NCI-H1694 treated with DMSO at 0.1 percent for 48 hours (cell line): ENCODE data around the gene LRRC71.
A peak's percentile ranks its signal among the peaks of the same experiment; 100 is the strongest.
"Not testable (repeated sequence)": the region's sequence is repeated elsewhere in the genome, so short reads cannot be mapped to it uniquely, and the experiment has no call there.

Experiments used
- DNase-seq: peaks from one replicate; lab custom pipeline; 2025; lab: John Stamatoyannopoulos, UW

Gene LRRC71

GRCh38 chr1:156905651-156906050 lies 14.8 kb upstream of the LRRC71 start:
- no peak for DNase-seq

- no peak for DNase-seq
Observed at GRCh38 chr1:156906206-156906906, 14.1 kb upstream of the LRRC71 start.

DNA sequence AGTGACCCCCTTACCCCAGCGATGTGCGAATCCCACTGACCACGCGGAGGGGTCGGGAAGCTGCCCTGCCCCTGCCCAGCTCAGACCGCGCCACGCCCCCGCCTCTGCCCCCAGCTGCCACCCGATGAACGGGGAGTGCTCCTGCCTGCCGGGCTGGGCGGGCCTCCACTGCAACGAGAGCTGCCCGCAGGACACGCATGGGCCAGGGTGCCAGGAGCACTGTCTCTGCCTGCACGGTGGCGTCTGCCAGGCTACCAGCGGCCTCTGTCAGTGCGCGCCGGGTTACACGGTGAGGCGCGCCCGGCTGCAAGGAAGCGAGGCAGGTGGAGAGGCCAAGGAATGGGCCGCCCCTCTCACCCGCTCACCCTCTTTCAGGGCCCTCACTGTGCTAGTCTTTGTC lies 11.9 kb upstream of the LRRC71 start:
- no peak for DNase-seq

DNA sequence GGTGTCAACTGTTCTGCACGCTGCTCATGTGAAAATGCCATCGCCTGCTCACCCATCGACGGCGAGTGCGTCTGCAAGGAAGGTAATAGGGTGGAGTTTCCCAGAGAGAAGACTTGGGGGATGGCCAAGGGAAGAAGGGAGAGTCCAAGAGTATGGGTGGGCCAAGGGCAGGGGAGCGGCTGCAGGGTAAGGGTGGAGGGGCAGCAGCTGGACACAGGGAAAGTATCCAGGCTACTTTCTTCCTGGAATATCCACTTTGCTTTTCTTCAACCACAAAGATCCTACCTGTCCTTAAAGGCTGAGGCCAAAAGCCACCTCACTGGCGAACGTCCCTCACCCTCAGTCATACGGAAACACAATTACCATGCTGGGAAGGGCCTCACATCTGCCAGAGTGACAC lies 11.5 kb upstream of the LRRC71 start:
- DNase-seq: no peak

DNA sequence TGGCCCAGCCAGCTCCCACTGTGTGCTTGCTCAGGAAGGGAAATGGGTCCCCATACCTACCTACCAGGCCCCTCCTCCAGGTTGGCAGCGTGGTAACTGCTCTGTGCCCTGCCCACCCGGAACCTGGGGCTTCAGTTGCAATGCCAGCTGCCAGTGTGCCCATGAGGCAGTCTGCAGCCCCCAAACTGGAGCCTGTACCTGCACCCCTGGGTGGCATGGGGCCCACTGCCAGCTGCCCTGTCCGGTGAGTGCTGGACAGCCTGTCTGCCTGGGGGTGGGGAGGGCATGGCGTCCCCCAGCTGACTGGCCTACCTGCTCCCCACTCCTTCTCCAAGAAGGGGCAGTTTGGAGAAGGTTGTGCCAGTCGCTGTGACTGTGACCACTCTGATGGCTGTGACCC lies 10.8 kb upstream of the LRRC71 start:
- DNase-seq: no peak

GRCh38 chr1:156910309-156910782 lies 10.1 kb upstream of the LRRC71 start:
- DNase-seq: peak; percentile 73

DNA sequence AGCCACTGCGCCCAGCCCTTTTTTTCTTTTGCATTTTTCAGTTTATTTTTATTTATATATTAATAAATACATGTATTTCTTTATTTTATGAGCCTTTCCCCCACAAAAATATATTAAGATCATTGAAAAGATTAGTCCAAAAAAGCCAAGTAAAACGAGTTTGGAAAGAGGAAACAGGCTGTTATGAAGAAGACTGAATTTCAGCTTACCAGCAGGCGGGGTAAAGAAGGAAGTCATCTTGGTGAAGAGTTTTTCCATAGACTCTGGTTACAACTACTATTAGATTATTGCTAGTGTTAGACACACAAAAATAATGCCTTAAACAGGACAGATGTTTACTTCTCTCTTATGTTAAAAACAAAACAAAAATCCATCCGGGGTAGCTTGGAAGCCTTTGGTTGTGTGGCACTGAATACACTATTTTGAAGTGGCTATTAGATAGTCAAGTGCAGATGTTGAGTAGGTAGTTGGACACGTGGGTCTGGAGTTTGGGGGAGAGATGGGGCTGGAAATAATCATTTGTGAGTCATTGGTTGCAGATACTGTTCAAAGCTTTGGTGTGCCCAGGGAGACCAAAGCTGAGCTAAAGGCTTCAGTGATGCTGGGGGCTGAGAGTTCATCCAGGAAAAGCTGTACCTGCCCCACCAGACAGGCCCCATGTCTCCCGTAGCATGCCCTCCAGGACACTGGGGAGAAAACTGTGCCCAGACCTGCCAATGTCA lies 8.7 kb upstream of the LRRC71 start:
- no peak for DNase-seq

- no peak for DNase-seq
Observed at GRCh38 chr1:156912310-156912709, 8.1 kb upstream of the LRRC71 start.

- no peak for DNase-seq
Observed at GRCh38 chr1:156912861-156913808, 7.3 kb upstream of the LRRC71 start.

GRCh38 chr1:156913809-156914387 lies 6.5 kb upstream of the LRRC71 start:
- DNase-seq: no peak

DNA sequence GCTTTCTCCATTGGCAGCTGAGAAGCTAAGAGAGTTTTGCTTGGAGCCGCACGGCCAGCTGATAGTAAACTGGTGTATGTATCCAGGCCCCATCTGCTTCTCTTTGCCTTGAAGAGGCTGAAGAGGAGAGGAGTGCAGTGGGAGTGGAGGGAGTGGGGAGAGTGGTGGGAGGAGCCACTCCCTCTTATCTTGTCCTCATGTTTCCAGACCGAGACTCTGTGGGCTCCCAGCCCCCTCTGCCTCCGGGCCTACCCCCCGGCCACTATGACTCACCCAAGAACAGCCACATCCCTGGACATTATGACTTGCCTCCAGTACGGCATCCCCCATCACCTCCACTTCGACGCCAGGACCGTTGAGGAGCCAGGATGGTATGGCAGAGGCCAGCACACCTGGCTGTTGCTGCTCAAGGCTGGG lies 6.0 kb upstream of the LRRC71 start:
- DNase-seq: no peak

GRCh38 chr1:156921053-156921529 lies 659 bp downstream of the LRRC71 start:
- DNase-seq: no peak

DNA sequence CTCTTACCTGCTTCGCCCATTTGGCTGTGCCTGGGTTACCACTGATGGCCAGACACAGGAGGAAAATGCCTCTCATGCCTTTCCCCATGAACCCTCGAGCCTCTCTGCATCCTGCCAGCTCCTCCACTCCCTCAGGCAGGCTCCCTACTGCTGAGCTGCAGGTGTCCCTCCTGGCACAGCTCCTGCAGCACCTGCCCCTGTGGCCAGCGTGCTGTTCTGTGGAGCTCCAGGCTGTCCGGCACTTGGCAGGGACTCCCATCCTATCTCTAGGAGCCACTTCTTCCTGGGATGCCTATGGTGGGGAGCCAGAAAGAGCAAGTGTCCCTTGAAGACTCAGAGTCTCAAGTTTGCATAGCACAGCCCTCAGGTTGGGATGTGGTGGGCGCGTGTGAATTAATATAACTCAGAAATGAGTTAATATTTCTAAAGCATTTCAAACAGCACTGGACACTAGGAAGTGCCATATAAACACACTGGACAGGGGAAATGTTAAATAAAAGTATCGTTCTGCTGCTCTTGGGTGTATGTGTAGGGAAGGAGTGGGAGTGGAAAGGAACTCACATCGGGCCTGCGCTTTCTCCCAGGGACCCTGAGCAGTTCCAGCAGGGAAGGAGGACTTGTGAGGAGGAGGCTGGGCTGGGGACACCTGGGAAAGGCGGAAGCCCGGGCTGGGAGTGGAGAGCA lies 2.7 kb downstream of the LRRC71 start:
- DNase-seq: no peak

DNA sequence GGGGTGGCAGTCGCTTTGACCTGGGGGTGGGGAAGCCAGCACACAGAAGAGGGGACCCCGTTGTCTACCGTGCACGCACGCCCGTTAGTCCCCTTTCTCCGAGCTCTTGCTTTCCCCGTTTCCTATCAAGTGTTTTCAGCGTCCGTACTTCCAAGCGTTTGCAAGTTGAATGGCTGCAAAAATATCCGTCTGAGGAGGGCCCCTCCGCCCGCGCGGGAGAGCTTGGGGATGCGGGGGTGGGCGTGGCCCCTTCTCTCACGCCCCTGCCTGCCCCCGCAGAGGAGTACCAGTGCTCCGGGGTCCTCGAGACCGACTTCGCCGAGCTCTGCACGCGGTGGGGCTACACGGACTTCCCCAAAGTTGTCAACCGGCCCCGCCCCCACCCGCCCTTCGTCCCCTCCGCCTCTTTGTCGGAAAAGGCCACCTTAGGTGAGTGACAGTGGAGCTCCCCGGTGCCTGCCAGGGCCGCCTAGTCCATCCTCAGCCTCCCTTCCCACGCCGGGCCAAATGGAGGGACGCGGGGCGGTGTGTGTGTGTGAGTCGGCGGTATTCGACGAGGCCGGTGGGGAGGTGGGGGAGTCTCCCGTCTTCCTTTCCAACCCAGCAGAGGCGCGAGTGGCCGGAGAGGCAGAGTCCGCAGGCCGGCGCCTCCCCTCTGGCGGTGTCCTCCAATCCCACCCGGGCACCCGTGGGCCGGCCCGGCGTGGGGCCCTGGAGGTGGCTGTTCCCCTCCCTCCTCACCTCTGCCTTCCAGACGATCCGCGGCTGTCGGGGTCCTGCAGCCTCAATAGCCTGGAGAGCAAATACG lies 3.4 kb downstream of the LRRC71 start:
- DNase-seq: no peak

DNA sequence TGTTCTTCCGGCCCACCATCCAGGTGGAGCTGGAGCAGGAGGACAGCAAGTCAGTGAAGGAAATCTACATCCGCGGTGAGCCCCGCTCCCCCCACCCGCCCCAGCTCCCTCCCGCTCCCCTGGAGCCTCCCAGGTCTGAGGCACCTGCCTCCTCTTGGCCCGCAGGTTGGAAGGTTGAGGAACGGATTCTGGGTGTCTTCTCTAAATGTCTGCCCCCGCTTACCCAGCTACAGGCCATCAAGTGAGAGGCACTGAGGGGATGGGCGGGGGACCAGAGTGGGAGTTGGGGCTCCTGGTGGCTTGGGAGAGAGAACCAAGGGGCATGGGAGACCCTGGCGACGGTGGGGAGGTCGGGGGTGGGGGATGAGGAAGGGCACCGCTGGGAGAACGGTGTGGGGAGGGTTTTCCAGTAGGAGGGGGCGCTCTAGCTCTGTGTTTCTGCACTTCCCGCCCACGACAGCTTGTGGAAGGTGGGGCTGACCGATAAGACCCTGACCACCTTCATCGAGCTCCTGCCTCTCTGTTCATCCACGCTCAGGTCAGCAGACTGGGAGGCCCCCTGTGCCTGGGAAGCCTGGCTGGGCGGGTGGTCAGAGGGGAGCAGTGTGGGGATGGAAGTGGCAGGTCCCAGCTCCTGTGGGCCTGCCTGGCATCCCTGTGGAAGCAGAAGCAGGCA lies 4.2 kb downstream of the LRRC71 start:
- DNase-seq: no peak

DNA sequence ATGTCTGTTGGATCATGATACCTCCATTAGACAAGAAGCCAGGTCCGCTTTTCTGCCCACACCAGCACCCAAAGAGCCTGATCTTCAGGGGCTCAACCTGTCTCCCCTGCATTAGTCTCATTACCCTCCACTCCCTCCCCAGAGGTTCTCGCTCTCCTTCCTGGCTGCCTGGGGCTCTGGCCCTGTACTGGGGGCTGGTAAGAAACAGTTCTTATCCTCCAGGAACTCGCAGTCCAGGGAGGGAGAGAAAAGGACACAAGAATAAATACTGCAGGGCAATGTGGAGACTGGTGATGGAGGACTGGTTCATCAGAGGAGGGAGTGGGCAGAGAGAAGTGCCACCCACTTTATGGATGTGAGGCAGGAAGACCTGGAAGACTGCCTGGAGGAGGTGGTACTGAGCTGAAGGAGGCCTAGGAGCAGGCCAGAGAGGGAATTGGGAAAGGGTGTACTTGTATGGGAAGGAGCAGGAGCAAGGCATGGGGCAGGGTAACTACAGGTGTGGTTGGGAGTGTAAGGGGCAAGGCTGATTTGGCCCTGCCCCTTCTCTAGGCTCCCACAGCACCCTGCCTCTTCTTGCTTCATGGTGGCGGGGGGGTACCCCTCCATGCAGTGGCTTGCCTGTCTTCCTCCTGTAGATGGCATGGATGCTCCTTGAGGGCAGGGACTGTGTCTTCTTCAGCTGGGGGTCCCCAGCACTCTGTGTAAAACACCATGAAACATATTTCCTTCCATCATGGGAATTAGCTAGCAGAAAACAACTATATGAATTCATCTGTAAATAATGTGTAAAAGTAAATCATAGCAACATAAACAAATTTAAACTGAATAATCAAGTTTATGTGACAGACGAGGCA lies 5.0 kb downstream of the LRRC71 start:
- DNase-seq: no peak

DNA sequence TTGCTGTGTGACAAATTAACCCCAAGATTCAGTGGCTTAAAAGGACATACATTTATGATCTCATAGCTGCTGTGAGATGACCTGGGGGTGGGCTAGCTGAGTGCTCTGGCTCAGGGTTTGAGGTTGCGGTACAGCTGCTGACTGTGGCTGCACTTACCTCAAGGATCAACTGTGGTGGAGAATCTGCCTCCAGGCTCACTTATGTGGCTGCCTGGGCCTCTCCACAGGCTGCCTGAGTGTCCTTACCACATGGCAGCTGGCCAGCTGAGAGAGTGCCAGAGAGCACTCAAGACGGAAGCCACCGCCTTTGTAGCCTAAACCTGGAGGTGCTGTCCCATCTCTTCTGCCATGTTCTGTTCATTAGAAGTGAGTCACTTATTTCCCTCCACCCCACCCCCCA lies 5.7 kb downstream of the LRRC71 start:
- DNase-seq: no peak

DNA sequence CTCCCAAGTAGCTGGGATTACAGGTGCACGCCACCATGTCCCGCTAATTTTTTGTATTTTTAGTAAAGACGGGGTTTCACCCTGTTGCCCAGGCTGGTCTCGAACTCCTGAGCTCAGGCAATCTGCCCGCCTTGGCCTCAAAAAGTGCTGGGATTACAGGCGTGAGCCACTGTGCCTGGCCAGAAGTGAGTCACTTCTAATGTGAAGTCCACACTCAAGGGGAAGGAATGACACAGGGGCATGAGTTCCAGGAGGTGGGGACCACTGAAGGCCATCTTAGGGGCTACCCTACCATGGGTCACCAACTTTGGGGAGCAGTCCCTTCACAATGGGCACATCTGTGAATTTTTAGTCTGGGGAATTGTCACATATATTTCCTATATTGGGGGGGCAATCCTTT lies 6.3 kb downstream of the LRRC71 start:
- DNase-seq: not testable (repeated sequence)
